NCI-H1105 treated with DMSO at 0.1 percent for 48 hours (cell line): ENCODE measurements around the gene NRXN2.
"Not testable (repeated sequence)": the region's sequence is repeated elsewhere in the genome, so short reads cannot be mapped to it uniquely, and the experiment has no call there.

Source experiments
- DNase-seq: peaks from one replicate; lab custom pipeline; 2025; lab: John Stamatoyannopoulos, UW

The NRXN2 gene

DNA sequence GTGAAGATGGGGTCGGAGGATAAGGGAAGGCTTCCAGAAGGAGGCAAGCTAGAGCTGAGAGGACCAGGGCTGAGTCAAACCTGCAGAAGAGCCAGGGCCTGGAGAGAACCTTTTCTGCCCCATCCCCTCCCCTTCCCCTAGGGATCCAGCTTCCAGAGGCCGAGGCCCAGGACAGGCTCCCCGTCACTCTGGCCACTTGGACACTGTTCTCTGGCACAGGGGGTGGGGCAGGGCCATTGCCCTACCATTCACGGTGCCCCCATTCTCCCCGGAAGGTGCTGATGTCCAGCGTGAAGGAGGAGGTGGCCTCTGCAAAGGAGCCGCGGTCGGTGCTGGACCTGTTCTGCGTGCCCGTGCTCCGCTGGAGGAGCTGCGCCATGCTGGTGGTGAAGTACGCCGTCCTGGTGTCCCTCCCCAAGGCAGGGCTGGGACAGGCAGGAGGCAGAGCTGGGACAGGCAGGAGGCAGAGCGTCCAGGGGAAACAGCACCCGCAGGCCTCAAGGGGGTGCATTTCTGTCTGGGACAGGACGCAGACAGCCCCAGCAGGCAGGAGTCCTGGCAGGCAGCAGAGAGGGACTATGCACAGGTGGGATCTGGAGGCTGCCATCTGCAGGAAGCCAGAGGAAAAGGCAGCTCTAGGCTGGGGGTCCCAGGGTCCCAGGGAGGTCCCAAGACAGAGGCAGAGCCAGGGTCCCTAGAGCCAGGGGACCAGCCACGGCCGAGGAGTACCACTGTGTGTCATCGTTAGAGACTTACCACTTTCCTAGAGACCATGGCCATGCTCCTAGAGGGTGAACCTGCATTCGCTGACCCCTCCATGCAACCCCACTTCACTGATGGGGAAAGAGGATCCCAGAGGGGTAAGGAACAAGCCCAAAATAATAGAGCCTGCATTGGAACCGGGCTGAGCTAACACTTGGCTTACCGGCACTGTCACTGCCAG lies 157.8 kb downstream of the NRXN2 start:
- no peak for DNase-seq

DNA sequence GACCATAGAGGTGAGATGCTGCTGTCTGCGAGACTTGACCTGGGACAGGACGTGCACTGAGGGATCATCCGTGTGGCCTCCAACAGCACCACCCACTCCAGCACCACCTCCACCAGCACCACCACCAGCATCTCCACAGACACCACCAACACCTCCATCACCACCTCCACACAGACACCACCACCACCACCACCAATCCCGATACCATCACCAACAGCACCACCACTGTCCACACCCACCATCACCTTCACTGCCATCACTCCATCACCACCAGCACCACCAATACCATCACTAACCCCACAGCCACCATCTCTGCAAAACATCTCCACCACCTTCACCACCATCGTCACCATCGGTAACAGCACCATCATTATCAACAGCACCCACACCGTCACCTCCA lies 158.6 kb downstream of the NRXN2 start:
- no peak for DNase-seq

DNA sequence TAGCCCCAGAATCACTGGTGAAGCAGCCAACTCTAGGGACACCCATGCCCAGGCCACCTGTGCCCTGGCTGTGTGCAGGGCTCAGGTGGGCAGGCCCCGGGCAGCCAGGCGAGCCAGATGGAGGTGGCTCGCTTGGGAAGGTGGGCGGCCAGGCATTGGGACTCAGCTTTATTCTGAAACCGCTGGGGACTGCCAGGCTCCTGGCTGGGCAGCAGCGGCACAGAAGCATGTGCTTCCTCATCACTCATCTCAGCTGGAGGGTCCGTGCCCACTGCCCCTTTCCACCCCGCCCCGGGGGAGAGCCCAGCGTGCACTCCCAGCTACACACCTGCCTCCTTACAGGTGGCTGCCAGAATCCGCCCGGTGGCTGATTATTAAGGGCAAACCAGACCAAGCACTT lies 159.0 kb downstream of the NRXN2 start:
- DNase-seq: no peak

DNA sequence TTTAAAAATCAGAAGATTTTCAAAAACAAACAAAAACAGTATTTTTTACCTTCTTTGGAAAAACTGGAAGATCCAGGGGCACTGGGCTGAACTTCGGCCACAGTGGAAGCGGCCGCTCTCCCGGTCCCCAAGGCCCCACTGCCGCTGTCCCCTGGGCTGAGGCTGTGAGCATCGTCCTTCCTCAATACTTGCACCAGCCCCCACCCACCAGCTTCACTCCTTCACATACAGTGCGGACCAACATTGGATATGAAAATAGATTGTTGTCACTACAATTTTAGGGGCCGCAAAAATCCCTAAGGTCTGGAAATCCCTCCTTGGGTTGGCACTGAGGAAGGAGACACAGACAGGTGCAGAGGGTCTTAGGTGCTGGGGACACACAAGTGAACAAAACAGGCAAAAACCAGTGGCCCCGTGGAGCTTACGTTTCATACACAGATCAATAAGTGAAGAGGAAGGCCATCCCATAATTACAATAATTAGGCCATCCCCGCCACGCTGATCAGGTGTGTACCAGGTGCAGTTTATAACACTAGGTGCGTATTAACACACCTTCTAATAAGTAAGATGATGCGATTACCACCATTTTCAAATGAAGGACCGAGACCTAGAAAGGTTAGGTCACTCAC lies 160.2 kb downstream of the NRXN2 start:
- DNase-seq: no peak

DNA sequence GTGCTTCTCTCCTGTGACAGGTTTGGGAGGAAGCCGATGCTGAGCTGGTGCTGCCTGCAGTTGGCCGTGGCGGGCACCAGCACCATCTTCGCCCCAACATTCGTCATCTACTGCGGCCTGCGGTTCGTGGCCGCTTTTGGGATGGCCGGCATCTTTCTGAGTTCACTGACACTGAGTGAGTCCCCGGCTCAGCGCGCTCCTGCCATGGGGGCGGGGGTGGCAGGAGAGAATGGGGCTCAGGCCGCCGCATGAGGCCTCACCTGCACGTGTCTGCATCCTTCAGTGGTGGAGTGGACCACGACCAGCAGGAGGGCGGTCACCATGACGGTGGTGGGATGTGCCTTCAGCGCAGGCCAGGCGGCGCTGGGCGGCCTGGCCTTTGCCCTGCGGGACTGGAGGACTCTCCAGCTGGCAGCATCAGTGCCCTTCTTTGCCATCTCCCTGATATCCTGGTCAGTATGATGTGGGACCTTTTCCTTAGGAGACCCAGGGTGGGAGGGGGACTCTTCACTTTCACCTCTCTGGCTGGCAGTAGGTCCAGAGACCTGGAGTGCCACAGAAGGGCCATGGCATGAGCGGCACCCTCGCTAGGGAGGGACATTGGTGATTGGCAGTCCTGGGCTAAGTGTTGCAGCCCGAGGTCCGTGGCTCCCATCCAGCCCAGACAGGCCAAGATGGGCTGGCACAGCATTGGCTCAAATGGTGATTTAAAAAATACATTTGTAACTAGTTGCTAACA lies 160.8 kb downstream of the NRXN2 start:
- no peak for DNase-seq

DNA sequence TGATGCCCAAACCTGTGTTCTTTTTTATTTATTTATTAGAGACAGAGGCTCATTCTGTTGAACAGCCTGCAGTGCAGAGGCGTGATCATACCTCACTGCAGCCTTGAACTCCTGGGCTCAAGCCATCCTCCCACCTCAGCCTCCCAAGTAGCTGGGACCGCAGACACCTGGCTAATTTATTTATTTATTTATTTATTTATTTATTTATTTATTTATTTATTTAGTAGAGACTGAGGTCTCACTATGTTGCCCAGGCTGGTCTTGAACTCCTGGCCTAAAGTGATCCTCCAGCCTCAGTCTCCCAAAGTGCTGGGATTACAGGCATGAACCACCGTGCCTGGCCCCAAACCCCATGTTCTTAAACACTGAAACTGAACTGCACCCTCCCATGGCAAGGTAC lies 161.6 kb downstream of the NRXN2 start:
- not testable (repeated sequence) for DNase-seq

DNA sequence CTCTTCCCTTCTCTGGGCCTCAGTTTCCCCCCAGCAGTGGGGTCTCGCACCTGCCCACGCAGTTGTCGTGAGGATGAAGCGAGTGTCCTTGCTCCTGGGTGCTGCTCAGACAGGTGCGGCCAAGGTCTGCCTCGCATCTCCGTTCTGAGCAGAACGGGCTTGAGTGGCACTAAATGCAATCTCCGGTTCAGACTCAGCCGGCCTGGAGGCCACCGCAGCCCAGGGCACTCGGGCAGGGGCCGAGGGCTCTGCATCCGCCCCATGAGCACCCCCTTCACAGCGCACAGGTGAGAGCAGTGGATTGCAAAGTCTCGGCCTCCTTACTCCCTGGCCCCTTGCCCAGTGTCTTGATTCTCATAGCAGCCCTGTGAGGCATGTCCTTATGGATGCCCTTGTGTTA lies 162.1 kb downstream of the NRXN2 start:
- no peak for DNase-seq

DNA sequence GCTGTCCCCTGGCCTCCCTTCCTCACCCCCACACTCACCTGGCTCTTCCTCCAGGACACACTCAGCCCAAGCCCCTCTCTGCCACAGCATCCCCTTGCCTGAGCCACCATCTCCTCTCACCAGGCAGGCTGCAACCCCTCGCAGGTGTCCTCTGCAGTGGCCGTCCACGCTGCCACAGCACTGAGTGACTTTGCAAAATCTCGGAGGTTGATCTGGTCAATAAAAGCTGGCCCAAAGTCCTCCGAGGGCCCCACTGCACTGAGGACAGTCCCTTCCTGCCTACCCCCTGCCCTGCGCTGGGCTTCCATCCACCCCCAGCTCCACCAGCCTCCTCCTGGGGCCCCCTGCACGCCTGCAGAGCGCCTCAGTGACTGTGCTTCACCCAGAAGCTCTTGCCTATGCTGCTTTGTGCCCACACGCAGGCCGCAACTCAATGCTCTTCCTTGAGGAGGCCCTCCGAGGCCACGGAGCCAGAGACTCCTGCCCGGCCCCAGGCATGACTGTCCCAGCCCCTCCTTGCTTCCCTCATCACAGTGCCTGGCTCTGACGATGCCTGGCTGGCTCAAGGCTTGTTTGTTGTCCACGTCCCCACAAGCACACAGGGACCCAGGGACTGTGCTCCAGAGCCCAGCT lies 162.7 kb downstream of the NRXN2 start:
- DNase-seq: no peak

DNA sequence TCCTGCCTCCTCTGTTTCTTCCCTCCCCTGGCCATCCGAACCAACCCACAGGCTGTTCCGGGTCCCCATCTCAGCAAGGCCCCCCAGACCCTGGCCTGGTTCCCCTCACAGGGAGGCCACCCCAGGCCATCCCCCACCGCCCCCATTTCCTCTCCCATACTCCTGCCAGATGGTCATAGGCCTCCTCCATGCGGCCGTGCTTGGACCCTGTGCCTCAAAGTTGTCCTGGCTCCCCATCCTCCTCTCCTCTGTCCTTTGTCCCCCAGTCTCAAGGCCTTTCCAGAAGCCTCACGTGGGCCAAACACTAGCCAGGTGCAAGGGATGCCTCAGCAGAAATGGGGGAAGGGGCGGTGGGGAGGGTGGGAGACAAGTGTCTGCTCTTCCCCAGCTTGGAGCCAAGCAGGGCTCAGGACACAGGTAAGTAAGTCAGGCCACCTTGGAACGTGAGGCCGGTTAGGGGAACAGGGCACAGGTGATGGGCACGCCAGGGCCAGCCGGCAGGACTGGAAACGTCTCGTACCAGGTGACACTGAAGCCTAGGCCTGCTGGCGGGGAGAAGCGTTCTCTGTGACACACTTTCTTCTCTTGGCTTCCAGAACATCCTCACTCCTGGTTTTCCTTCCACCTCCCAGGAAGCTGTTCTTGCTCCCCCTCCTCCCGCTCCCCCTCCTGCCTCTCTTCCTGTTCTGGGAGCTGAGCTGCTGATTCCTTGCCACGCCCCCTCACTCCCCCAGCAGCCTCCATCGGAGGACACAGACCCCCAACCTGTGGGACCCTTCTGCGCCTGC lies 163.5 kb downstream of the NRXN2 start:
- no peak for DNase-seq

DNA sequence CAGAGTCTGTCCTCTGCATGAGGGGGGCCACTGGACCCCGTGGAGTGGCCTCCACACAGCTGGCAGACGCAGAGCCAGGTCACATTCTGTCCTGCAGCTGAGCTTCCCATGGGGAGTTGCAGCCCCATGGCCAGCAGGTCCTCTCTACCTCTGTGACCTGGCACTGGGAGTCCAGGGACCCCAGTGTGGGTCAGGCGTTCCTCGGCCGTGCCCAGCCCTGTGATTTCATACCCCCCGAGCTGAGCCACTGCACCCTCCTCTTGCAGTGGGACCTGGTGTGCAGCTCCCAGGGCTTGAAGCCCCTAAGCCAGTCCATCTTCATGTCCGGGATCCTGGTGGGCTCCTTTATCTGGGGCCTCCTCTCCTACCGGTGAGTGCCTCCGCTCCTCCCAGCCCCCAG lies 164.1 kb downstream of the NRXN2 start:
- no peak for DNase-seq

DNA sequence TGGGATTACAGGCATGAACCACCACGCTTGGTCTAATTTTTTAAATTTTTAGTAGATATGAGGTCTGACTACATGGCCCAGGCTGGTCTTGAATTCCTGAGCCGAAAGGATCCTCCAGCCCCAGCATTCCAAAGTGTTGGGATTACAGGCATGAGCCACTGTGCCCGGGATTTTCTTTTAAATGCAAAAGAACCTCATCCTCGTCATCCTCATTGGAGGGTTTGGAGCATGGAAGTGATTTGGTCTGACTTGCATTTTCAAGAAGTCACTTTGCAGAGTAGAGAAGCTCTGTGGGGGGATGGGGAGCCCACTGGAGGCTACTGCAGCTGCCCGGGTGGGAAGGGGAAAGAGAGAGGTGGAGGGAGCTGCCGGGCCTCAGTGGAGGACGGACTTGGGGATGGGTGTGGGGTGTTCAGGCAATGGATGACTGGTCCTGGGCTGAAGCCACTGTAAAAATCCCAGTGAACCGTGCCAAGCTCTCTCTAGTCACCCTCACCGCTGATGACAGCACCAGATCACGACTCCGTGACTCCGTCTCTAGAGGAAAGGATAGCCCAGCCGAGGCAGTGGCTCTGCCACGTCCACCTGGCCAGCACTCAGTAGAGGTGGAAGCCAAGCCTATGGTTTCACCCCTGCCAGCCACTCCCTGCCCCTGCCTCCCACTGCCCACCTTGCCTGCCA lies 164.8 kb downstream of the NRXN2 start:
- DNase-seq: no peak

DNA sequence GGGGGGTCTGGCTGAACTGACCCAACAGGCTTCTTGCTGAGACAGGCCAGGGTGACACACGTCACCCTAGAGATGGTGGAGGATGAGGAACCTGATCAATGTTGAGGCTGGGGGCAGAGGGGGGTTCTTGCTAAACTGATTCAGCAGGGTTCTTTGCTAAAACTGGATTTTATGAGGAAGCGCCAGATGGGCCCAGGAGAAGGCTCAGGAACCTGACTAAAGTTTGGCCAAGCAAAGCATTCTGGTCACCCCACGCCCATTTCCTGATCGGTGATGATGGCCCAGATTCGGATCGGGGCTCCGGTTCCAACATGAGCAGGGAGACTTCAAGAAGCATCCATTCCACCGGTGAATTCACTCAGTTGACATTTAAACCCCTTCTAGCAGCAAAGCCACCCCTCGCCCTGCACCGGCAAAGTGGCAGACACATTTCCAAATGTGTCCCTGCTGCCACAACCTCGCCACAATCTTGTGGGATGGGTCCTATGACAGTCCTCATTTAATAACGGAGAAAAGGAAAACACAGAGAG lies 166.2 kb downstream of the NRXN2 start:
- no peak for DNase-seq
